Measurements from ENCODE around the gene GUSB.

DNA sequence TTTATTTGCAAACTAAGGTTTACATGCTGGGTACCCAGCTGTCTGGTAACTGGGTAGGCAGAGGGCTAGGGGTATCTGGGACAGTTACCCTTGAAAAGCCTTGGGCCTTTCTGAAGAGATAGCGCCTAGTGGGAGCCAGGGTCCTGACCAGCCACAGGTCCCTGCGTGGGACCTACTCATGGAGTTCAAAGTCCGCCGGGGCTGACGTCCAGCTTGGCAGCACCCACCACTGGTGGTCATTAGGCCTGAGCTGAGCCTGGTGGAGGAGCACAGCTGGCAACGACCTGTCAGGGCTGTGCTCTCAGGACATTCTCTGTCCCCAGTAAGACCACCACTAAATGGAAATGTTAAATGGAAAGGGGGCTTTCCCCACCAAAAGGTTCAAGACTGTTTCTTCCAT is 20.0 kb downstream of the GUSB start:
- TF ChIP-seq SUZ12 (IDR thresholded peaks at IDR 0.05; ENCODE audit: extremely low read depth, insufficient read depth, insufficient read length) (no peak), ZNF274 (IDR thresholded peaks at IDR 0.05; ENCODE audit: low read depth, low read length) (no peak)
